WERI-Rb-1 (cell line): Measurements from ENCODE around the gene WDR91.

Experiments
- DNase-seq: peaks from one replicate; pipeline ENCODE4 v3.0.0-alpha.2; 2020
- H3K27ac ChIP-seq: fragments of 250-450 bp; sonication (Bioruptor Pico); 2 replicates; pipeline ENCODE4 v1.5.1; 2020; ENCODE audit warnings: mild to moderate bottlenecking, moderate library complexity
- H3K27me3 ChIP-seq: fragments of 250-450 bp; sonication (Bioruptor Pico); 2 replicates; pipeline ENCODE4 v1.5.1; 2021; ENCODE audit warnings: mild to moderate bottlenecking, low read depth, moderate library complexity; ENCODE audit not compliant: insufficient read depth, severe bottlenecking
- H3K36me3 ChIP-seq: fragments of 250-450 bp; sonication (Bioruptor Pico); 2 replicates; pipeline ENCODE4 v1.5.1; 2020; ENCODE audit warnings: mild to moderate bottlenecking, moderate library complexity
- H3K4me3 ChIP-seq: 2 replicates; pipeline ENCODE4 v1.5.1; 2011; ENCODE audit warnings: low read depth, mild to moderate bottlenecking, control low read depth, low read length
- H3K9me3 ChIP-seq: fragments of 250-450 bp; sonication (Bioruptor Pico); 2 replicates; pipeline ENCODE4 v1.5.1; 2021; ENCODE audit warnings: mild to moderate bottlenecking, moderate library complexity; ENCODE audit not compliant: severe bottlenecking
- CTCF ChIP-seq: IDR thresholded peaks from 2 replicates; pipeline ENCODE4 v1.5.1; 2011; ENCODE audit warnings: low read depth, mild to moderate bottlenecking, control low read depth, inconsistent platforms, low read length

The WDR91 gene

GRCh38 chr7:135232087-135232486 lies 20.8 kb upstream of the WDR91 start:
- no peaks in the 10 kb centered on the region for H3K27me3 ChIP-seq
- no peak overlapping the region for H3K4me3 ChIP-seq
- H3K36me3 ChIP-seq = no peaks in the 10 kb centered on the region
- no peak for TF ChIP-seq CTCF
- DNase-seq = no peak
- H3K9me3 ChIP-seq = no peaks in the 10 kb centered on the region
- H3K27ac ChIP-seq = no peak overlapping the region

- TF ChIP-seq CTCF = no peak
- Histone ChIP-seq H3K9me3 (no peaks in the 10 kb centered on the region), H3K36me3 (no peaks in the 10 kb centered on the region), H3K27ac (no peak overlapping the region), H3K27me3 (no peaks in the 10 kb centered on the region), H3K4me3 (no peak overlapping the region)
- DNase-seq = no peak
Measured at GRCh38 chr7:135231686-135232085, 20.4 kb upstream of the WDR91 start.

- TF ChIP-seq CTCF = no peak
- Histone ChIP-seq H3K4me3 (no peak overlapping the region), H3K9me3 (no peaks in the 10 kb centered on the region), H3K36me3 (no peaks in the 10 kb centered on the region), H3K27me3 (no peaks in the 10 kb centered on the region), H3K27ac (no peak overlapping the region)
- DNase-seq = no peak
Measured at GRCh38 chr7:135224027-135224426, 12.7 kb upstream of the WDR91 start.

GRCh38 chr7:135217645-135218509 lies 6.6 kb upstream of the WDR91 start:
- DNase-seq = no peak
- no peak overlapping the region for H3K27ac ChIP-seq
- no peak for TF ChIP-seq CTCF
- no peaks in the 10 kb centered on the region for H3K36me3 ChIP-seq
- H3K4me3 ChIP-seq = no peak overlapping the region
- H3K27me3 ChIP-seq = no peaks in the 10 kb centered on the region
- no peaks in the 10 kb centered on the region for H3K9me3 ChIP-seq

GRCh38 chr7:135215698-135216097 lies 4.4 kb upstream of the WDR91 start:
- no peak overlapping the region for H3K4me3 ChIP-seq
- H3K27ac ChIP-seq = no peak overlapping the region
- DNase-seq = no peak
- no peak for TF ChIP-seq CTCF
- H3K9me3 ChIP-seq = no peaks in the 10 kb centered on the region
- H3K27me3 ChIP-seq = no peaks in the 10 kb centered on the region
- no peaks in the 10 kb centered on the region; the same call in 1 of the 2 replicates for H3K36me3 ChIP-seq

GRCh38 chr7:135215180-135215579 lies 3.9 kb upstream of the WDR91 start:
- Histone ChIP-seq H3K9me3 (no peaks in the 10 kb centered on the region), H3K36me3 (no peaks in the 10 kb centered on the region; the same call in 1 of the 2 replicates), H3K4me3 (no peak overlapping the region), H3K27me3 (no peaks in the 10 kb centered on the region), H3K27ac (no peak overlapping the region)
- DNase-seq = no peak
- TF ChIP-seq CTCF = no peak
